PFSK-1 (cell line): ENCODE results near the gene ZSCAN23.

ENCODE experiments used
- FOXP2 ChIP-seq: optimal IDR thresholded peaks from 2 replicates; pipeline ENCODE3; 2011; ENCODE audit warnings: borderline replicate concordance, control low read depth, inconsistent platforms; ENCODE audit not compliant: insufficient read depth; ENCODE audit errors: extremely low read length, extremely low read depth
- REST ChIP-seq, 2 experiments: IDR thresholded peaks; 2 replicates each; pipeline versions ENCODE4 v1.6.1 to v1.8.0; 2011 to 2012; ENCODE audit warnings: low read depth in 2 of 2, low read length in 2 of 2, control low read depth in 1 of 2, inconsistent platforms in 1 of 2, mild to moderate bottlenecking in 1 of 2, moderate library complexity in 1 of 2; ENCODE audit not compliant: insufficient read depth in 1 of 2

DNA sequence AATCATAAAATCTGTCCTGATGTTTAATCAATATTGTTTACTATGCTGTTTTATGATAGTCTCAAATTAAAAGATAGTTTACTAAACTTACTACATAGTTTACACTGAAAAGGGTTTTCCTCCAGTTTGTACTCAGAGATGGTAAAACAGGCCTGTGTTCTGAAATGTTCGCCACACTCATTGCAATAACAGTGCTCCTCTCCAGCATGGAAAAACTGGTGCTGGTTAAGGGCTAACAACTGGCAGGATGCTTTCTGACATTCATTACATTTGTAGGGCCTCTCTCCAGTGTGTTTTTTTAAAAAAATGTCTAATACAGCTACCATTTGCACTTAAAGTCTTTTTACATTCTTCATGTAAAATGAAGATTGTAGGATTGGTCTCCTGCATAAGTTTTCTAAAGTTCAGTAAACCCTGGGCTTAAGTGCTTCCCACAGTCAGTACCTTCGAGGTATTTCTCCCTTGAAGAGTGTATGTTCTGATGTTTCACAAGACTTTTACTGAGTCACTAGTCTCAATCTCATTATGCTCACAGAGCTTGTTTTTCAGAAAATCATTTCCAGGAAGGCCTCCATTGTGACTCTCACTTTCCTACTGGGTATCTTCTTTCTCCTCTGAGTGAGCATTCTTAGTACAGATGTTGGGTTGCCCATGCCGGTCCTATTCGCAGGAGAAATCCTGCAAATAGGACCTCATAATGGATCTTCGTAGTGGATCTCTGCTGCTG is 35.1 kb downstream of the ZSCAN23 start:
- TF ChIP-seq FOXP2 (no peak), REST (IDR thresholded peaks at IDR 0.05; ENCODE audit: insufficient read depth in 1 of 2, low read depth in 2 of 2, low read length in 2 of 2) (no peak)
